Heart left ventricle (tissue), 13 donors: ENCODE data around the gene DGCR6.
"Not testable (repeated sequence)": the region's sequence is repeated elsewhere in the genome, so short reads cannot be mapped to it uniquely, and the experiment has no call there.

Source experiments
- CTCF ChIP-seq, 12 donors: fragments of 200-600 bp; sonication (generic) in 4 of 12; IDR thresholded peaks; one replicate each; pipeline versions ENCODE4 v1.5.0 to v1.8.0; 2018 to 2022; ENCODE audit warnings: antibody characterized with exemption in 12 of 12, mild to moderate bottlenecking in 5 of 12
- POLR2A ChIP-seq, 2 donors: fragments of 450-650 bp; IDR thresholded peaks; one replicate each; pipeline ENCODE4 v1.6.1; 2017; ENCODE audit warnings: antibody characterized with exemption in 2 of 2, mild to moderate bottlenecking in 2 of 2, moderate library complexity in 2 of 2
- donor health status: ischemic (EF 13 %, LVEDD 7.1; RV severe dilation, severe dysfunction).
- donor health status: DM: no; HTN: yes; CAD: no.
- donor health status: DM: no; HTN: no; CAD: no.
- donor health status: ischemic (EF 25% LVEDD 6.9; RV normal size, moderate dysfunction).
- donor health status: ischemic (EF 25% LVEDD 5.7; RV mildly dilated, moderate dysfunction).
- donor health status: ischemic (EF 35%, LVEDD 5.7; RV mildly dilated, moderate dysfunction).
- donor health status: nonischemic (EF 11% LVEDD 7.7; RV severe dilation, severe dysfunction).
- donor health status: DM: yes; HTN: yes; CAD: no.
- donor health status: PGD.
- donor health status: ischemic (EF 29% LVEDD 5.4; RV normal size, mild dysfunction).
- donor health status: nonischemic (EF 23%, LVEDD 6.1; RV moderate dilation, normal function).

GRCh38 chr22:18917818-18918217 is 11.7 kb downstream of the DGCR6 start:
- not testable (repeated sequence) for TF ChIP-seq CTCF, POLR2A (IDR thresholded peaks at IDR 0.05)
